Inferior parietal cortex (tissue), 1 donor: ENCODE data around the gene IRF9.

Experiments
- DNase-seq: peaks from one replicate; pipeline ENCODE4 v3.0.0-alpha.2; 2016; ENCODE audit errors: extremely low spot score

Gene IRF9

GRCh38 chr14:24147761-24148428, 13.2 kb upstream of the IRF9 start:
- no peak for DNase-seq

DNA sequence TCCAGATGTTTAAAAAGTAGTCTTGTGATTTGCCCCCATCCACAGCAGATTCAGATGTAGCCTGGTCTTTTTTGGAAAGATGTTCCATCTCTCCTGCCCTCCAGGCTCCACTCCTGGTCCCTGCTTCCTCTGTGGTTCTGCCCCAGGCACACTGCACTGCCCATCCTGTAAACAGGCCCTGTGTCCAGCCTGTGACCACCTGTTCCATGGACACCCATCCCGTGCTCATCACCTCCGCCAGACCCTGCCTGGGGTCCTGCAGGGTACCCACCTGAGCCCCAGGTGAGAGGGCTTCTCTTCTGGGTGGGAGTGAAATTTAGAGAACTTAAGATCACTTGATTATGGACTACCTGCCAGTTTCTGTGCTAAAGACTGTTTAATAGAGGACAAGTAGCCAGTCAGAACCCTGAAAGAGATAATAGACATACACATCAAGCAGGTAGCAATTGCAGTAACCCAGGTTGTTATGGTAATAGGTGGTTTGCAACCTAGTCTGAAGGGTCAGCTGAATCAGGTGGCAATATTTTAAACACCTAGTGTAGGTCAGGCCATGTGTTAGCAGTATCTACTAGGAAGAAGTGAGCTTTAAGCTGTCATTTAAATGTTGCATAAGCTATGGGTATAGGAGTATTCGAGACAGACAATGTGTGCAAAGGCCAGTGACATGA, 11.6 kb upstream of the IRF9 start:
- DNase-seq = no peak

DNA sequence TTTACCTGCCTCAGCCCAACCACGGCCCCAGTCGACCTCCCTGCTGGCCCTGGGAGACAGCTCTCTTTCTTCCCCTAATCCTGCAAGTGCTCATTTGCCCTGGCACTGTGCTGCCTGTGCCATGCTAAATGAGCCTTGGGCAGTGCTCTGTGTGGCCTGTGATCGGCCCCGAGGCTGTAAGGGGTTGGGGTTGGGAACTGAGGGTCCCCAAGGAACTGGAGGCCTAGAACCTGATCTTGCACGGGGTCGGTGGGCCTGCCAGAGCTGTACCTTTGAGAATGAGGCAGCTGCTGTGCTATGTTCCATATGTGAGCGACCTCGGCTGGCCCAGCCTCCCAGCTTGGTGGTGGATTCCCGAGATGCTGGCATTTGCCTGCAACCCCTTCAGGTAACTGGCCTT, 11.0 kb upstream of the IRF9 start:
- DNase-seq = no peak

- no peak for DNase-seq
Measured at GRCh38 chr14:24150567-24150966, 10.5 kb upstream of the IRF9 start.

- DNase-seq = no peak
Measured at GRCh38 chr14:24150993-24151392, 10.1 kb upstream of the IRF9 start.

DNA sequence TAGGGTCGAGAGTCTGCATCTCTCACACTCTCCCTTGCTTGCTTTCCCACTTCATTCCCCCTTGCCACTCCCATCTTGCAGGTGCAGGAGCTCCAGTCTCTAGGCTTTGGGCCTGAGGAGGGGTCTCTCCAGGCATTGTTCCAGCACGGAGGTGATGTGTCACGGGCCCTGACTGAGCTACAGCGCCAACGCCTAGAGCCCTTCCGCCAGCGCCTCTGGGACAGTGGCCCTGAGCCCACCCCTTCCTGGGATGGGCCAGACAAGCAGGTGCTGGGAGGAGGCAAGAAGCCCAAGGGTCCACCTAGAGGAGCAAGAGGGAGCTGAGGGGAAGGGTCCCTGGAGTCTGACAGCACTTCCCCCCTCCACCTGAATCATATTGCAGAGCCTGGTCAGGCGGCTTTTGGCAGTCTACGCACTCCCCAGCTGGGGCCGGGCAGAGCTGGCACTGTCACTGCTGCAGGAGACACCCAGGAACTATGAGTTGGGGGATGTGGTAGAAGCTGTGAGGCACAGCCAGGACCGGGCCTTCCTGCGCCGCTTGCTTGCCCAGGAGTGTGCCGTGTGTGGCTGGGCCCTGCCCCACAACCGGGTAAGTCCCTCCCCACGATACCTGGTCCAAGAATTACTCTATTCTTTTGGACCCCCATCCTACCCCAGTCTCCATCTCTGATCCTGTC, 9.5 kb upstream of the IRF9 start:
- DNase-seq = no peak

DNA sequence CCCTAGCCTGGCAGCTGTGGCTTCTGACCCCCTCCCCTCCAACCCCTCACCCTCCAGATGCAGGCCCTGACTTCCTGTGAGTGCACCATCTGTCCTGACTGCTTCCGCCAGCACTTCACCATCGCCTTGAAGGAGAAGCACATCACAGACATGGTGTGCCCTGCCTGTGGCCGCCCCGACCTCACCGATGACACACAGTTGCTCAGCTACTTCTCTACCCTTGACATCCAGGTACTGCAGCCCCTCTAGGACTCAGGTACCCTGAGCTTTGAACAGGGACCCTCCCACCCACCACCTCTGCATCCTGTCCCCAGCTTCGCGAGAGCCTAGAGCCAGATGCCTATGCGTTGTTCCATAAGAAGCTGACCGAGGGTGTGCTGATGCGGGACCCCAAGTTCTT, 6.0 kb upstream of the IRF9 start:
- DNase-seq = no peak

DNA sequence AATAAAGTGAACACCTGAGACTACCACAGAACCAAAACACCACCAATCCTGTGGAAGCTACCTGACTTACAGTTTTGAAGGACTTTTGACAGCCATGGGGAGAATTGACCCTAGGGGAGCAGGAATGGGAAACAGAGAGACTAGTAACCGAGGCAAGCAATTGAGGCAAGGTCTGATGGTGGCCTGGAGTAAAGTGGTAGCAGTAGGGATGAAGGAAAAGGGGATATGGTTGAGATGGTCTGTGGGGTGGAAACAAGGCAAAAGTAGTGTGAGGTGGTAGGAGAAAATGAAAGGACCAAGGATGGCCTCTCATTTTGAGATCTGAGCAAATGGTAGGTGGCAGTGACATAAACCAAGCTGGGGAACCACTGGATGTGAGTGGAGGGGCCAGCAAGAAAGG, 4.2 kb upstream of the IRF9 start:
- no peak for DNase-seq

- no peak for DNase-seq
Measured at GRCh38 chr14:24157331-24157730, 3.7 kb upstream of the IRF9 start.

- DNase-seq = no peak
Measured at GRCh38 chr14:24159777-24160498, 1.1 kb upstream of the IRF9 start.

- no peak for DNase-seq
Measured at GRCh38 chr14:24160499-24160849, 591 bp upstream of the IRF9 start.

GRCh38 chr14:24162093-24162492, 1.0 kb downstream of the IRF9 start:
- DNase-seq = no peak

- no peak for DNase-seq
Measured at GRCh38 chr14:24164518-24164991, 3.5 kb downstream of the IRF9 start.

DNA sequence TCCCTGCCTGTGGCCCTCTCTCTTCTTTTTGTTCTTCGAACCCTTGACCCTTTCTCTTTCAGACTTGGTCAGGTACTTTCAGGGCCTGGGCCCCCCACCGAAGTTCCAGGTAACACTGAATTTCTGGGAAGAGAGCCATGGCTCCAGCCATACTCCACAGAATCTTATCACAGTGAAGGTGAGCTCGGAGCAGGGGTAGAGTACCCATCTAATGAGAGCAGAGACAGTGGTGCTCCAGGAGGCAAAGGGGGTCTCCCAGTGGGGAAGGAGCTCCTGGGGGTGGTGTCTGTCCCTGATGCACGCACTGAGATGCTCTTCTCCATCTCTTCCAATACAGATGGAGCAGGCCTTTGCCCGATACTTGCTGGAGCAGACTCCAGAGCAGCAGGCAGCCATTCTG, 4.7 kb downstream of the IRF9 start:
- DNase-seq = no peak

- no peak for DNase-seq
Measured at GRCh38 chr14:24167469-24168114, 6.5 kb downstream of the IRF9 start.

- DNase-seq = peak; percentile 88
Measured at GRCh38 chr14:24171422-24172260, 10.6 kb downstream of the IRF9 start, which contains the start of gene REC8. Gene REC8, plus strand, starts transcription at chr14:24172080. Its CDS starts 473 bp downstream, at chr14:24172553.

GRCh38 chr14:24172261-24172860, 11.3 kb downstream of the IRF9 start:
- no peak for DNase-seq

- no peak for DNase-seq
Measured at GRCh38 chr14:24172871-24173281, 11.8 kb downstream of the IRF9 start.

DNA sequence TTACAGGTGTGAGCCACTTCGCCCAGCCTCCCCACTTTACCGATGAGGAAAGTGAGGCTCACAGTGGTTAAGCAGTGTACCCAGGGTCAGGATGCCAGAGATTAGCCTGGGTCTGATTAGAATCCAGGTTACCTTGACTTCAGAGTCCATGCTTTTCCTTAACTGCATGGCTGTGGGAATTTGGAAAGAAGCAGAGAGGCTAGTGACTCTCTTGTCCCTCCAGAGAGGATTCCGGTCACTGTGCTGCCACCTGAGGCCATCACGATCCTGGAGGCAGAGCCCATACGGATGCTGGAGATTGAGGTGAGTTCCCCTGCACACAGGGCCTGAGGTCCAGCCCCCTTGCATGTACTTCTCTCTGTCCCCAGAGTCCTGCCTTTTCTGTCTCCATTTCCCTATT, 15.5 kb downstream of the IRF9 start:
- no peak for DNase-seq

DNA sequence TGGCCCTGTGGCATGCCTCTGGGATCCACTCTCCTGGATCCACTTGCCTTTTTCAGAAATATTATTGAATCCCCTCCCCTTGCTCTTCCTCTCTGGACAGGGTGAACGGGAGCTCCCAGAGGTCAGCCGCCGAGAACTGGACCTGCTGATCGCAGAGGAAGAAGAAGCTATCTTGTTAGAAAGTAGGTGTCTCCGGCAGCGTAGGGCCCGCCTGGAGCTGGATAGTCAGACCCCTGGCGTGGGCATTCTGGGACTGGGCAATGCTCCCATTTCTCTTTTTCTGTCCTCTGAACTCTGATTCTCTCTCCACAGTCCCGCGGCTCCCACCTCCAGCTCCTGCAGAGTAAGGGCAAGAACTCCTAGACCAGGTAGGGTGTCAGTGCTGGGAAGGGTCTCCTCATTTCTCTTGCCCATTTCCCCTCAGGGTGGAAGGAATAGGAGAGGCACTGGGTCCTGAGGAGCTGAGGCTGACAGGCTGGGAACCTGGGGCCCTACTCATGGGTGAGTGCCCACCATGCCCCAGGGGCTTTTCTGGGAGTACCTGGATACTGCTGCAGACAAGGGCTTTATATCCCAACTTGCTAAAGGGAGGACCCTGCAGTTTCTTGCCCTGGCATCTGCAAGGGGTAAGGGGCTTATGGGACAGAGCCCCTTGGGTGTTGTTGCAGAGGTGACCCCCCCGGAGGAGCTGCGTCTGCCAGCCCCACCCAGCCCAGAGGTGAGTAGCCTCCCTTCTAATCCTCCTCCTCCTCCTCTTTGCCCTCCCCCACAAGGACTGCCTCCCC, 16.2 kb downstream of the IRF9 start:
- no peak for DNase-seq
